CD14-positive monocyte (primary cell): ENCODE measurements around the gene PAM16. TPM values are rescaled to one million over a fixed set of nuclear protein-coding genes. Genes with fewer than 3 reads are reported as not detected.

Experiments used
- DNase-seq, 3 donors: peaks; one replicate each; pipeline ENCODE4 v3.0.0-alpha.2; 2011 to 2022
- H2AFZ ChIP-seq: 2 replicates; pipeline ENCODE4 v1.6.0; 2012; ENCODE audit warnings: mild to moderate bottlenecking, low read depth, low read length, inconsistent platforms; ENCODE audit not compliant: insufficient read depth, poor library complexity, severe bottlenecking
- H3K27ac ChIP-seq, 2 donors: 1 replicate in 1 of 2; 2 replicates in 1 of 2; pipeline ENCODE4 v1.5.1; 2012 to 2013; ENCODE audit warnings: low read length in 2 of 2, control low read depth in 1 of 2, inconsistent platforms in 1 of 2, low read depth in 1 of 2, mild to moderate bottlenecking in 1 of 2
- H3K27me3 ChIP-seq, 2 donors: one replicate each; pipeline versions ENCODE4 v1.6.0 to v1.6.1; 2011 to 2013; ENCODE audit warnings: low read length in 2 of 2; ENCODE audit not compliant: control insufficient read depth in 2 of 2, insufficient read depth in 2 of 2
- H3K36me3 ChIP-seq, 2 donors: replicated peaks in 1 of 2; 1 replicate in 1 of 2; 2 replicates in 1 of 2; pipeline versions ENCODE4 v1.5.1 to v1.6.1; 2012 to 2013; ENCODE audit warnings: low read length in 2 of 2, control low read depth in 1 of 2, inconsistent platforms in 1 of 2, mild to moderate bottlenecking in 1 of 2; ENCODE audit not compliant: insufficient read depth in 2 of 2, control insufficient read depth in 1 of 2
- H3K4me1 ChIP-seq, 2 donors: 1 replicate in 1 of 2; 2 replicates in 1 of 2; pipeline versions ENCODE4 v1.5.1 to v1.6.1; 2012 to 2013; ENCODE audit warnings: low read length in 2 of 2, control low read depth in 1 of 2, inconsistent platforms in 1 of 2, mild to moderate bottlenecking in 1 of 2, moderate library complexity in 1 of 2; ENCODE audit not compliant: insufficient read depth in 2 of 2, control insufficient read depth in 1 of 2
- H3K4me2 ChIP-seq: replicated peaks from 2 replicates; pipeline ENCODE3; 2012; ENCODE audit warnings: low read length, moderate library complexity, mild to moderate bottlenecking; ENCODE audit not compliant: poor library complexity, severe bottlenecking; ENCODE audit errors: extremely low read depth
- H3K4me3 ChIP-seq, 3 experiments: fragments of 200-600 bp in 1 of 3; sonication (generic) in 1 of 3; replicated peaks in 1 of 3; 1 replicate in 2 of 3; 2 replicates in 1 of 3; pipeline ENCODE4 v1.5.1; 2011 to 2013; ENCODE audit warnings: low read length in 3 of 3, mild to moderate bottlenecking in 3 of 3, control low read depth in 2 of 3, low read depth in 2 of 3, inconsistent platforms in 1 of 3, moderate library complexity in 1 of 3
- H3K79me2 ChIP-seq: 2 replicates; pipeline ENCODE4 v1.6.0; 2012; ENCODE audit warnings: mild to moderate bottlenecking, control low read depth, inconsistent platforms, low read length, moderate library complexity; ENCODE audit not compliant: insufficient read depth
- H3K9ac ChIP-seq: 2 replicates; pipeline ENCODE4 v1.6.0; 2017; ENCODE audit warnings: low read length, mild to moderate bottlenecking; ENCODE audit not compliant: insufficient read depth, poor library complexity, severe bottlenecking
- H3K9me3 ChIP-seq, 2 donors: replicated peaks in 1 of 2; 1 replicate in 1 of 2; 2 replicates in 1 of 2; pipeline versions ENCODE4 v1.5.1 to v1.6.1; 2012 to 2013; ENCODE audit warnings: low read length in 2 of 2, control low read depth in 1 of 2; ENCODE audit not compliant: control insufficient read depth in 1 of 2, insufficient read depth in 1 of 2
- H4K20me1 ChIP-seq: 2 replicates; pipeline ENCODE4 v1.6.0; 2012; ENCODE audit warnings: mild to moderate bottlenecking, low read length, control low read depth, moderate library complexity; ENCODE audit not compliant: insufficient read depth
- H3K27ac Mint-ChIP-seq, 7 donors: one replicate each; pipeline ENCODE4 v1.8.0; 2020; ENCODE audit warnings: mild to moderate bottlenecking in 7 of 7, mixed read lengths in 7 of 7, moderate library complexity in 6 of 7, inconsistent platforms in 2 of 7
- H3K27me3 Mint-ChIP-seq, 3 donors: one replicate each; pipeline ENCODE4 v1.8.0; 2021 to 2022; ENCODE audit warnings: low read depth in 3 of 3, mild to moderate bottlenecking in 3 of 3, mixed read lengths in 3 of 3, moderate library complexity in 3 of 3, inconsistent platforms in 1 of 3
- H3K36me3 Mint-ChIP-seq, 2 donors: one replicate each; pipeline ENCODE4 v1.8.0; 2020; ENCODE audit warnings: mixed read lengths in 2 of 2, inconsistent platforms in 1 of 2, mild to moderate bottlenecking in 1 of 2
- H3K4me1 Mint-ChIP-seq: one replicate; pipeline ENCODE4 v1.8.0; 2020; ENCODE audit warnings: mild to moderate bottlenecking, mixed read lengths
- H3K4me3 Mint-ChIP-seq, 2 donors: one replicate each; pipeline ENCODE4 v1.8.0; 2020; ENCODE audit warnings: mild to moderate bottlenecking in 2 of 2, mixed read lengths in 2 of 2, moderate library complexity in 1 of 2
- H3K9me3 Mint-ChIP-seq, 7 donors: one replicate each; pipeline ENCODE4 v1.8.0; 2020 to 2022; ENCODE audit warnings: mixed read lengths in 7 of 7, mild to moderate bottlenecking in 6 of 7, moderate library complexity in 6 of 7, inconsistent platforms in 2 of 7
- CTCF ChIP-seq: fragments of 200-600 bp; IDR thresholded peaks from one replicate; pipeline ENCODE4 v1.8.0; 2022; ENCODE audit warnings: antibody characterized with exemption, mild to moderate bottlenecking
- WGBS: methylation state at CpG from one replicate; pipeline ENCODE4 v1.1.5; 2013; ENCODE audit warnings: missing lambda C conversion rate; ENCODE audit not compliant: insufficient coverage; 5-methylcytosine and 5-hydroxymethylcytosine counted together
- intact Hi-C, 2 donors: fragments of 100-400 bp; cut with micrococcal nuclease; formaldehyde crosslinking; loops; one replicate each; pipeline versions ENCODE4 v1.15.0 to v1.15.1; 2023
- polyA plus RNA-seq, 3 donors: library from polyadenylated mRNA; depleted of rRNA in 1 of 3; unstranded in 2 of 3; stranded (reverse) in 1 of 3; fragments of 300-500 nt in 2 of 3; fragments of >200 nt in 1 of 3; fragmentation: Illumina TruSeq in 2 of 3; gene quantifications; 1 replicate in 2 of 3; 2 replicates in 1 of 3; pipeline ENCODE4 v1.2.3, GENCODE V29; 2012 to 2021

PAM16 gene
- polyA plus RNA-seq, 3 donors, result 34.3 to 37.6 (median 34.7) TPM

GRCh38 chr16:4301968-4302367, 49.2 kb downstream of the PAM16 start:
- peaks cover 25% of the 10 kb centered on the region for H3K4me1 Mint-ChIP-seq
- no peak overlapping the region for H3K4me3 ChIP-seq
- H3K36me3 Mint-ChIP-seq, result peaks cover 21 to 39% of the 10 kb centered on the region in 2 donors
- H2AFZ ChIP-seq, result no peak overlapping the region
- H3K9ac ChIP-seq, result no peak overlapping the region
- H3K9me3 Mint-ChIP-seq, result no peaks in the 10 kb centered on the region
- 100% methylated on average over 4 of the region's 6 CpGs for WGBS
- H3K4me3 Mint-ChIP-seq, result no peak overlapping the region
- H3K36me3 ChIP-seq, result peaks cover 2 to 18% of the 10 kb centered on the region in 2 donors
- no peaks in the 10 kb centered on the region for H3K9me3 ChIP-seq
- intact Hi-C loops, result no loop called here
- H3K27ac Mint-ChIP-seq, result no peak overlapping the region
- no peak overlapping the region for H3K4me2 ChIP-seq
- no peak for DNase-seq
- peaks cover 0 to 7% (median 0%) of the 10 kb centered on the region in 3 donors for H3K27me3 Mint-ChIP-seq
- TF ChIP-seq CTCF, result no peak
- peaks cover 8% of the 10 kb centered on the region for H3K79me2 ChIP-seq
- H3K4me1 ChIP-seq, result peaks cover 11 to 23% of the 10 kb centered on the region in 2 donors
- H3K27ac ChIP-seq, result no peak overlapping the region
- H3K27me3 ChIP-seq, result no peaks in the 10 kb centered on the region
- peaks cover 7% of the 10 kb centered on the region for H4K20me1 ChIP-seq

GRCh38 chr16:4301177-4301576, 49.9 kb downstream of the PAM16 start:
- TF ChIP-seq CTCF, result no peak
- intact Hi-C loops, result no loop called here
- H3K79me2 ChIP-seq, result no peaks in the 10 kb centered on the region
- no peak overlapping the region for H3K4me3 ChIP-seq
- peaks cover 17% of the 10 kb centered on the region for H3K4me1 Mint-ChIP-seq
- H3K9me3 Mint-ChIP-seq, result no peaks in the 10 kb centered on the region
- no peaks in the 10 kb centered on the region for H3K27me3 ChIP-seq
- no peak overlapping the region for H3K4me3 Mint-ChIP-seq
- no peak overlapping the region for H3K27ac Mint-ChIP-seq
- H4K20me1 ChIP-seq, result peaks cover 7% of the 10 kb centered on the region
- no peak overlapping the region for H3K4me2 ChIP-seq
- H2AFZ ChIP-seq, result no peak overlapping the region
- H3K36me3 ChIP-seq, result peaks cover 2 to 18% of the 10 kb centered on the region in 2 donors
- H3K36me3 Mint-ChIP-seq, result peaks cover 20 to 39% of the 10 kb centered on the region in 2 donors
- DNase-seq, result no peak
- peaks cover 0 to 5% (median 0%) of the 10 kb centered on the region in 3 donors for H3K27me3 Mint-ChIP-seq
- no peaks in the 10 kb centered on the region for H3K9me3 ChIP-seq
- no peak overlapping the region for H3K27ac ChIP-seq
- WGBS, result no CpG with 5 or more reads among the region's 4 CpGs
- H3K9ac ChIP-seq, result no peak overlapping the region
- H3K4me1 ChIP-seq, result peaks cover 3 to 15% of the 10 kb centered on the region in 2 donors
